ENCODE measurements around the gene SMIM7.

Gene SMIM7

DNA sequence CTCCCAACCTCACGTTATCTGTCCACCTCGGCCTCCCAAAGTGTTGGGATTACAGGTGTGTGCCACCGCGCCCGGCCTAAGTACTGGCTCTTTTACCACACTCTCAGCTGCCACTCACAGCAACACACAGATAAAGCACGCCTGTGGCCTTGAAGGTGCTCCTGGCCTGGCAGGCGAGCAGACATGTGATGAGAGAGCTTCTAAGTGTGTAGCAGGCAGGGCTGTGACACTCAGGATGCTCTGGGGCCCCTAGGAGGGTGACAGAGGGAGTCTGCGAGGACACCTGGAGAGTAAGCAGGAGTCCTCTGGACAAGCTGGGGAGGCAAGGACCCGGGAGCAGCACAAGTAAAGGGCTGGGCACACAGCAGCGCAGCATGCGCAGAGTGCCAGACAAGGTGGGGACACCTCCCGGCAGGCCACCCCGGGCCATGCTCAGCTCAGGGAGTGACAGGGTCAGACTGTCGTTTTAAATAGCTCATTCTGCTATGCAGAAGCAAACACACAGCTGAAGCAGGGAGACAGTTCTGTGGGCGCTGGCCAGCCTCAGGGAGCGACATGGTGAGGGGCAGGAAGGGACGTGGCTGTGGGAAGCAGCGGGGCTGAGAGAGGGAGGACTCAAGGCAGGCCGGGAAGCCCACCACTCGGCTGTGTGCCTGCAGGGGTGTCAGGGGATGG lies 58.4 kb downstream of the SMIM7 start:
- peak in 1 of 10 donors; percentile 71 for DNase-seq
- intact Hi-C loops (cut with DNase I) = no loop called here

- peak in 1 of 10 donors; percentile 12 for DNase-seq
- intact Hi-C loops (cut with DNase I) = no loop called here
Measured at GRCh38 chr19:16600824-16601223, 59.1 kb downstream of the SMIM7 start.

DNA sequence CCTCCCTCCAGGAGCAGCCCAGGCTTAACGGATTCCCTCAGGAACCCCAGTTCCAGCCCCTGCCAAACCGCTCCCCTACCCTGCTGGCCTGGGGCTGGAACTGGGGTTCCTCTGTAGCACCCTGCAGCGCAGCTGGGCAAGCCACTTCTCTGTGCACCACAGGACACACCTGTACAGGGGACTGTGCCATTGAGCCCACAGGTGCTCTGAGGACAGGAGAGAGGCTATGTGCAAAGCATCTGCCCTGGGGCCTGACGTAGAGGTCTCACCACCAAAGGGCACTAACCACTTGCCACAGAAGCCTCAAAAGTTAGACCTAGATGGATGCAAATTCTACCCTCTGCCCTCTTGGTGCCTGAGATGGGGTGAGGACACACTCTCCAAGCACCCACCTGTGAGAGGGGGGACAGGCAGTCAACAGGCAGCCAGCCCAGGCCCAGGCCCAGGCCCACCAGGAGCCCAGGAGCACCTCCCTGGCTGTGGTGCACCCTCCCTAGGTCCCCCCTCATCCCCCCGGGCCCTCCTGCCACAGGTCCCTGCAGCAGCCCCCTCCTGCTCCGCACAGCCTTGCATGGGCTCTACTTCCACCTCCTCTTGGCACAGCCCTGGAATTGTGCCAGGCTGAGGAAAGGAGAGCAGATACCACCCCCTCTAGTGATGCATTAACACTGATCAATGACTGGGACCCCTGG lies 60.1 kb downstream of the SMIM7 start:
- peak in 1 of 10 donors; percentile 73 for DNase-seq
- intact Hi-C loops (cut with DNase I) = no loop called here

GRCh38 chr19:16598848-16599247 lies 61.1 kb downstream of the SMIM7 start:
- intact Hi-C loops (cut with DNase I) = no loop called here
- peak in 1 of 10 donors; percentile 44 for DNase-seq

DNA sequence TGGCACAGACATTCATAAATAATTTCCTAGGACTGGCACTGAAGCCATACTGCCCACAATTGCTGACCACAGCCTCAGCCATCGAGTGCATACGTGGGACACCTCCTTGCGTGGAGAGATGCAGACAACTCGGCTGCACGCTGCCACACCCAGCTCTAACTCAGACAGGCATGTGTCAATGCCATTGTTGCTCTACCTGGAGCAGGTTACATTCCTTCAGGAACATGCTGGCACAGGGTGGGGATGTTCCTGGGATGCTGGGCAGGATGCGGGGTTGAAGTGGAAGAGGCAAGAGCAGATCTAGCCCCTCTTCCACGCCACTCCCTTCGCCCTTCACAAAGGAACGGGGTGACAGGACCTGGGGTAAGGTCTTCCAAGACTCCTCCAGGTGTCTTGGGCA lies 63.5 kb downstream of the SMIM7 start:
- intact Hi-C loops (cut with DNase I) = no loop called here

More for the DNA sequence above, 63.5 kb downstream of the SMIM7 start:
- DNase-seq = peak in 1 of 10 donors; percentile 32

Data from posterior cingulate gyrus (tissue), 11 donors.